DMS114 treated with DMSO at 0.1 percent for 48 hours (cell line): ENCODE measurements around the gene SERPINB10.

Experiments used
- DNase-seq: peaks from one replicate; lab custom pipeline; 2025; ENCODE audit not compliant: unreplicated experiment; lab: John Stamatoyannopoulos, UW

Gene SERPINB10

DNA sequence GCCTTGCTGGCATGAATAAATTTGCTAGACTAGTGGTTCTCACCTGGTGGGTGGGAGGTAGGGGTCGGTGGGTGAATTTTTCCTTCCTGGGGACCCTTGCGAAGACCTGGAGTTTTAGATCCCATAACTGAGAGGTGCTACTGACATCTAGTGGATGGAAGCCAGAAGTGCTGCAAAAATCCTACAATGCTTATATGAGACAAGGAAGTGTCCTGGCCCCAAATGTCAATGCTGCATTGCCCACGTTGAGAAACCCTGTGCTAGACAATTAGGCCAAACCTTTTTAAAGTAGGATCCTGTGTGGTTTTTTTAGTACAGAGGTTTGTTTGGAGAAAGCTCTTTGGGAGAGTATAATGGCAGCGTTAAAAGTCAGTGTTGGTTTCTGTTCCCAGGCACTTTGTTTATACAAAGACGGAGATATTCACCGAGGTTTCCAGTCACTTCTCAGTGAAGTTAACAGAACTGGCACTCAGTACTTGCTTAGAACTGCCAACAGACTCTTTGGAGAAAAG is 71.7 kb downstream of the SERPINB10 start:
- DNase-seq = peak; percentile 46

- DNase-seq = no peak
Measured at GRCh38 chr18:63980027-63980426, 72.3 kb downstream of the SERPINB10 start.

- no peak for DNase-seq
Measured at GRCh38 chr18:63980896-63981460, 73.2 kb downstream of the SERPINB10 start.

- no peak for DNase-seq
Measured at GRCh38 chr18:63981719-63982118, 74.0 kb downstream of the SERPINB10 start.

GRCh38 chr18:63982361-63982760 is 74.6 kb downstream of the SERPINB10 start:
- DNase-seq = no peak
